AG09309 (cell line): ENCODE results near the gene CHID1.
A peak's percentile ranks its signal among the peaks of the same experiment; 100 is the strongest.

Experiments
- DNase-seq: peaks from one replicate; pipeline ENCODE4 v3.0.0-alpha.2; 2010; ENCODE audit warnings: low read depth
- H3K4me3 ChIP-seq: 2 replicates; pipeline ENCODE4 v1.5.1; 2011; ENCODE audit warnings: mild to moderate bottlenecking, low read depth, low read length, moderate library complexity; ENCODE audit not compliant: control insufficient read depth
- CTCF ChIP-seq: IDR thresholded peaks from 2 replicates; pipeline ENCODE4 v1.5.1; 2011; ENCODE audit warnings: mild to moderate bottlenecking, low read depth, low read length, inconsistent platforms; ENCODE audit not compliant: insufficient read depth, control insufficient read depth; ENCODE audit errors: missing control alignments

The CHID1 gene

GRCh38 chr11:823441-824291 is 86.9 kb downstream of the CHID1 start:
- DNase-seq = no peak
- no peak for TF ChIP-seq CTCF
- H3K4me3 ChIP-seq = no peak overlapping the region

- H3K4me3 ChIP-seq = peak overlapping the region; percentile 81
- no peak for DNase-seq
- TF ChIP-seq CTCF = no peak
These were observed 88.9 kb downstream of the CHID1 start for GRCh38 chr11:821512-822371.

- DNase-seq = no peak
- TF ChIP-seq CTCF = no peak
- H3K4me3 ChIP-seq = peak overlapping the region; percentile 81
These were observed 89.7 kb downstream of the CHID1 start for GRCh38 chr11:820655-821511.

- no peak for TF ChIP-seq CTCF
- no peak for DNase-seq
- H3K4me3 ChIP-seq = peak overlapping the region; percentile 81
These were observed 90.5 kb downstream of the CHID1 start for GRCh38 chr11:819943-820649.

- no peak for DNase-seq
- peak; percentile 6 for TF ChIP-seq CTCF
- H3K4me3 ChIP-seq = peak overlapping the region; percentile 81
These were observed 91.3 kb downstream of the CHID1 start for GRCh38 chr11:819129-819931.
